ENCODE data around the gene TBX6.

The TBX6 gene

DNA sequence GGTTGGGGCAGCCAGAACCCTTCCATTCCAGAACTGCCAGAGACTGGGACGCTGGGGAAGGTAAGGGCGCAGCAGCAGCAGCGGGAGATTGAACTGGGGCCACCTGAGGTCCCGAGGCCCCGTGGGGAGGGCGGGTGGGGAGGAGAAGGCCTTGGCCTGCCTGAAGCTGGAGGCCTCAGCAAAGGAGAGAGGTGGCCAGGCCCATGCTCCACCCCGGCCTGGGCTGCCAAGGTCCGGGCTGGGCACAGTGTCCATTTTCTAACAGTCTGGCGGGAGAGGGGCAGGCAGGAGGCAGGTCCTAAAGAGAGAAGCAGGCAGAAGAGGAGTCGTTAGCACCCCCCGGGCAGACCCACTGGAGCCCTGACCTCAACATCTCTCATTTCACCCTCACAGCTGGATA is 22.7 kb upstream of the TBX6 start:
- FAIRE-seq (no peak), DNase-seq (ENCODE audit: extremely low spot score, insufficient read length, low read depth) (no peak)

DNA sequence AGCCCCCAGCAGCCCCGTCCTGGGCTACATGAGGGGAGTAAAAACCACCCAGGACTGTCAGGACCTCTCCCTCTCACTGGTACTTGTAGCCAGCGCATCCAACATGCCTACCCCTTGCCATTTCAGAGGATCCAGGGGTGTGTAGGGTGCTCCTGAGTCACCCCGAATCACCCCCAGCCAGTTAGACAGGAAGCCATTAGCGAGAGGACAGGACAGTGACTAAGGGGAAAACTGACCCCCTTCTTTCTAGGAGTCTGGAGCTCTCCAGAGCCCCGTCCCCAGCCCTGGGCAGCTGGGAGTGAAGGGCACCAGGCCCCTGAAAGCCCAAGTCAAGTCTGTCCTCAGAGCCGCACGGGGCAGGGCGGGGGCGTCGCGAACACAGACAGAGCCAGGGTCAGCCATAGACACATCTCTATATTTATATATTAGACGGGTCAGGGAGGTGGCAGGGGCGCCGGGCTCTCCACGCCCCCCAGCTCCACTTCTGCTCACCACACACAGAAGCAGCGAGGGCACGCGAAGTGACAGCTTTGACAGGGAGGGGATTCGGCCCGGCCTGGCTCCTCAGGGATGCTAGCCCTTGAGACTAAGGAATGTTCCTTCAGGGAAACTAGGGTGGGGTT is 22.1 kb upstream of the TBX6 start:
- DNase-seq (ENCODE audit: extremely low spot score, insufficient read length, low read depth) (no peak), FAIRE-seq (no peak)

DNA sequence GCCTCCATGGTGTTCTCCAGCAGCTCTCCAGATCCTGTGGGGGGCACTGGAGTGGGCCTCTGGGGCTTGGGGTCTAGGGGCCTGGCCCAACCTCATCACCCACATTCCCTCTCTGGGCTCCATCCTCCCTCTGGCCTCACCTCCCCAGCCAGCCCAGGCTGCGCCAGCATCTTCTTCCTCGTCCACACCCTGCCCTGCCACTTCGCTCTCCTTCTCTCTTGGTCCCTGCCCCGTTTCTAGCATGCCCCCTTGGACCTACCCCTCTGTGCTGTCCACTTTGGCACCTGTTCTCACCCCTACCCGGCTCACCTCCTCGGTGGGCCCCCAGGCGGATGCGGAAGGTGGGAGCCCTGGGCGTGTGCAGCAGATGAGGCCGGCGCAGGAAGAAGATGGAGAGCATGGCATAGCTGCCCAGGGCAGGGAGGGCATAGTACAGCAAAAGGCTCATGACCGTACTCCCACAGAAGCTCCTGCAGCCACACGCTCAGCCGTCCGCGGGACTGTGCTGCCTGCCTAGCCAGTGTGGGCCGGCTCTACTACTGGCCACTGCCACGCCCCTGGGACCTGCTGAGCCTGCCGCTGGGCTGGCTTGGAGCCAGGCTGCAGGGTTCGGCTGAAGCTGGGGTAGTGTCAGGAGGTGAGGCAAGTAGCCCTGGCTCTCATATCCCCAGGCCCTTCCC is 21.4 kb upstream of the TBX6 start, which contains the start of gene GDPD3:
Gene GDPD3, minus strand, starts transcription at position 507 of the 680 bp plus-strand sequence. Its CDS starts 59 bp downstream, at position 448.
- DNase-seq (ENCODE audit: extremely low spot score, insufficient read length, low read depth) = no peak

DNA sequence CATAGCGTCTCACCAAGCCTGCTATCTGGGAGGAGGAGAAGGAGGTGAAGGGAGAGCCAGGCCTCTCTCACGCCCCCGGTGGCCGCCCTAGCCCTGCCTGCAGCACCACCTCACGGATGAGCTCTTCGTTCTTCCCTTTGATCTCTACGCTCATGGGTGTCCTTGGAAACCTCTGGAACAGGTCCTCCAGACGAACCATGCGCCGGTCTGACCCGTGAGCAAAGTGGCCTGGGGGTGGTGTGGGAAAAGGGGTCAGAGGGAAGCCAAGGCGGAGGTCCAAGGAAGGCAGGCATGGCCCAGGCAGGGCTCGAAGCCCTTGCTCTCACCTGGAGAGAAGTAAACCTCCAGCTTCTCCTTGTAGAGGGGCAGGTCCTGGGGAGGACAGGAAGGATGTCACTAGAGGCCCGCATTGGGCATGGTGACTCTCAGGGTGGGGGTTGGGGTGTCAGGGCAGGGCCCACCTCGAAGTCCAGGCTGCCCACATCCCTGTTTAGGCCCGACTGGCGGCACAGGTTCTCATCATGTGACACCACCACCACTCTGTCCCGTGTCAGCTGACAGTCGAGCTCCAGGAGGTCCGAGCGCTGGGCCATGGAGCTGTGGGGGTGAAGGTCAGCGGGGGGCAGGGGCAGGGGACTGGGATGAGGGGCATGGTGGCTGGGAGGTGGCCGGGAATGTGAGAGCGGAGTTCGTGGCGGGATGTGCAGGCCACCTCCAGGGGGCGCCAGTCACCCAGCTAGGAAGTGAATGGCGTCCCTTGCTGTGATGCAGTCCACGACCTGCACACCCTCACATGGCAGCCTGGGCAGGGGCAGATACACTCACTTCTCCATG is 20.7 kb upstream of the TBX6 start:
- DNase-seq (ENCODE audit: extremely low spot score, insufficient read length, low read depth) = peak; percentile 72
- peak; percentile 57 for FAIRE-seq

More for the DNA sequence above, 21.4 kb upstream of the TBX6 start, which contains the start of gene GDPD3:
- no peak for FAIRE-seq

DNA sequence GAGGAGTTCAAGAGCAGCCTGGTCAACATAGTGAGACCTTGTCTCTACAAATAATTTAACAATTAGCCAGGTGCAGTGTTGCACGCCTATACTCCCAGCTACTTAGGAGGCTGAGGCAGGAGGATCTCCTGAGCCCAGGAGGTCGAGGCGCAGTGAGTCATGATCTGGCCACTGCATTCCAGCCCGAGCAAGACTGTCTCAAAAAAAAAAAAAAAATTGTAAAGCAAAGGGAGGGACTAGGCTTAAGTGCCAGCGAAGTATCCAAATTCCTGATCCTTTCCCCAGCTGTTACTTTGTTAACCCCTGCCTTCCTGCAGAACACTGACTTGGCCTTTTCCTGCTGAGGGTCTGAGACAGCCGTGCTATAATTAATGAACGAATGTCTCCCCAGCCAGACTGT is 18.9 kb upstream of the TBX6 start:
- no peak for FAIRE-seq

DNA sequence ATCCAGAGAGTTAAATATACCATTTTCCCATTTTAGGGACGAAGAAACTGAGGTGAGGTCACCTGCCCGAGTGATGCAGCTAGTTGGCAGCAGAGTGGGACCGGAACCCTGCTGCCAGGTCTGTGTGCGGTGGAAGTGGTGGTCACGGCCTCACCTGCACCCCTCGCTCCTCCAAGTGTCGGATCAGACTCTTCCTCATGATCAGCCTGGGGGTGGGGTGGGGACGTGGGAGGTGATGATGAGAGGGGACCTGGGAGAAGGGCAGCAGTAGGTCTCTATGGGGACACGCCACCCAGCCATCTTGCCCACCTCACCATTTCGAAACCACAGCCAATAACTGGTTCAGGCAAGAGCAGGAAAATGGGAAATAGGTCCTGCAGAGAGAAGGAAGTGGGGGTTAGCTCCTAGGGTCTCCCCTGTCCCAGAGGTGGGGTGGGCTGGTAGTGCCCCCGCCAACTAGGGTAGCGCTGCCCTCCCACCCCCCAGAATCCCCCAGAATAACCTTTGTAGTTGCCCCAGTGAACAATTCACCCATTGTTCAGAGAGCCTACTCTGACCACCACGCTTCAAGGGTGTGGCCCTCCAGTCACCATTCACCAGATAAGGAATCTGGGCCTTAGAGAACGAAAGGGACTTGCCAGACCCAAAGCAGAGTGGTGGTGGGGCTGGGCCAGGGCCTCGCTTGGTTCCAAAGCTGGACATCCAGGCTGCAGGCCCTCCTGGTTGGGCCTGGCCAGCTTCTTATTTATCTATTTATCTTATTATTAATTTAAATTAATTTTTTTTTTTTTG is 16.5 kb upstream of the TBX6 start:
- no peak for FAIRE-seq
- DNase-seq (ENCODE audit: extremely low spot score, insufficient read length, low read depth) = no peak

More for the DNA sequence above, 18.9 kb upstream of the TBX6 start:
- DNase-seq (ENCODE audit: extremely low spot score, insufficient read length, low read depth) = no peak

DNA sequence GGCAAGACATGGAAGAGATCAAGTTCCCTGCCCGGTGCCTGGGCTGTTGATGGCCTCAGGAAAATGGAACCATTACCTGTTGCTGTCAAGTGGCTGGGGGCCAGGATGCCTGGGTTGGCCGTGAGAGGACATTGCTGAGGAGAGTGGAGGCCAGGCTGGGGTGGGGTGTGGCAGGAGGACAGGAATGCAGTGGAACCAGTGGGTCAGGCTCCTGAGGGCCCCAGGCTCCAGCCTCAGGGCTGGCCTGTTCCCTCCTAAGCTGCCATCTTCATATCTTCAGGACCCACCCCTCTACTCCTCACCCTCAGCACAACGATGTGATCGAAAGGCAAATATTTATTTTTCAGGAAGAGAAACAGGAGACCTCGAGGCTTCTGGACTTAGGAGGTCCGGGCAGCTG is 12.8 kb upstream of the TBX6 start:
- FAIRE-seq = no peak

DNA sequence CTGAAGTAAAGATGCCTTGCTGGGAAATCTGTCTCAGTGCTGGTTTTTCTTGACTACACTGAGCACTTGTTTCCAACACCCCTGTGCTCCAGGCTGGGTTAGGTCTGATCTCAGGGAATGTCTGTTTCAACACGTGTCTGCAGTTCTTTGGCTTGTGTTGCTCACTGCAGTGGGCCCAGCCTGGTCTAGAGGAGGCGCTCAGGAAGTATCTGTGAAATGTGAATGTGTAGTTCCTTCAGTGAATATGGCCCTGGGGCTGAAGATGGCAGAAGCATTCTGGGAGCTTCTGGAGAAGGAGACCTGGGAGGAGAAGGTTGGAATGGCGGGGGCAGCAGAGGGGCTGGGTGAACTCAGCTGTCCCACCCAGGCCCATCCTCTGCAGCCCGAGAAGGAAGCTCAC is 12.4 kb upstream of the TBX6 start:
- FAIRE-seq (no peak), DNase-seq (ENCODE audit: extremely low spot score, insufficient read length, low read depth) (no peak)

More for the DNA sequence above, 12.8 kb upstream of the TBX6 start:
- no peak for DNase-seq (ENCODE audit: extremely low spot score, insufficient read length, low read depth)

DNA sequence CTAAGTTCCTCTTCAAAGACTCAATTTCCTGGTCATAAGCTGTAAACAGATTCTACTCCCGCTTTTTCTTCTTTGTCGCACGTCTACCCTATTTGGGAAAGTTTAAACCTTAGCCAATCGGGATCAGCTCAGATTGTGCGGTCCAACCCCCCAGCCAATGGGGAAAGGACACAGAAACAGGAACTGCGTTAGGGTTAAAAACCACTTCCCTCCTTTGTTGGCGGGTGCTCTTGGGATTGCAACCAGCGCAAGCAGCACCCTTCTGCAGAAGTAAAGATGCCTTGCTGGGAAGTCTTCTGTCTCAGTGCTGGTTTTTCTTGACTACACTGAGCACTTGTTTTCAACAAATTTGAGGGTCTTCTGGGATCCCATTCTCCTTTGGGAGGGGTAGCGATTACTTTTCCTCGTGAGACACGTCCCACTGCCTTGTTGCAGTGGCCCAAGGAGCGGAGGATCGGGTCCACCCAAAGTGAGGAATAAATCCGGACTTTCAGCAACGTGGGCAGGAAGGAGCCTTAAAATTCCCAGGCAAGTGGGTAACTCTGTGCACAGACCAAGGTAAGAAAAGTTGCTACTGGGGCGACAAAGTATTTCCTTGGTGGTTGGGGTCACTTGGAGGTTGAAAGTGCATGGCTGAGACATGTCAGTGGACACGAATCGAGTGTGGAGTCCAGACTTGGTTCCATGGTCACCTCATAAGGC is 5.3 kb upstream of the TBX6 start:
- FAIRE-seq = no peak

DNA sequence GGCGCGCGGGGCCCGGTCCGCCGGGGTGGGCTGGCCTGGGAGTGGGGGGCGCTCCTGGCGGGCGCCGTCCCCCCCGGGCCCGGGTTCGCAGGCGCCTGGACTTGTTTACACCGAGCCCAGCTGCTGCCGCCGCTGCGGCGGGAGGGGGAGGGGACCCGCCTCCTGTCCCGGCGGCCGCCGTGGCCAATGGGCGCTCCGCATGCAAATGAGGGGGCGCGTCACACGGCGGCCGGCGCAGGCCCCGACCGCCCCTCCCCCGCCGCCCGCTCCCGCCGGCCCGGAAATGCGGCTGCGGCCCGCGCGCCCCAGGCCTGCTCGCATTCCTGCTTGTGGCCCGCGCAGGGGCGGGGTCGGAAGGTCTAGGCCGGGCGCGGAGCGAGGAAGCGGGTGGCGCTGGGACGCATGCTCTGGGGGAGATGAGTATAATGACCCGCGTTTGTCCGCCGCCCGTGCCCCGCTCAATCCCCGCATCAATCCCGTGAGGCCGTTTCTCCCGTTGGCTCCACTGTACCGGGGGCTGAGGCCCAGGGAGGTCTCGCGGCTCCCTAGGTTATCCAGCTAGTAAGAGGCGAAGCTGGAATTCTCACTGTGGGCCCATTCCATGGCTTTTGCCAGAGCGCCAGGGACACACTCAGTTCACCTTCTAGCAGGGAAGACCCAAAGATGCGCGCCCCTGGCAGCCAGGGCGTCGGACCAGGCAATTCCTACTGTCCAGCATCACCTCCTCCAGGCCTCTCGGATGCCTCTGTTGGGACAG is 4.6 kb upstream of the TBX6 start, which contains the start of gene YPEL3:
Gene YPEL3, minus strand, starts transcription at position 109 of the 757 bp plus-strand sequence. CDS start 731 bp downstream, outside the sequence.
- FAIRE-seq (no peak), DNase-seq (ENCODE audit: extremely low spot score, insufficient read length, low read depth) (peak; percentile 94)

More for the DNA sequence above, 5.3 kb upstream of the TBX6 start:
- no peak for DNase-seq (ENCODE audit: extremely low spot score, insufficient read length, low read depth)

DNA sequence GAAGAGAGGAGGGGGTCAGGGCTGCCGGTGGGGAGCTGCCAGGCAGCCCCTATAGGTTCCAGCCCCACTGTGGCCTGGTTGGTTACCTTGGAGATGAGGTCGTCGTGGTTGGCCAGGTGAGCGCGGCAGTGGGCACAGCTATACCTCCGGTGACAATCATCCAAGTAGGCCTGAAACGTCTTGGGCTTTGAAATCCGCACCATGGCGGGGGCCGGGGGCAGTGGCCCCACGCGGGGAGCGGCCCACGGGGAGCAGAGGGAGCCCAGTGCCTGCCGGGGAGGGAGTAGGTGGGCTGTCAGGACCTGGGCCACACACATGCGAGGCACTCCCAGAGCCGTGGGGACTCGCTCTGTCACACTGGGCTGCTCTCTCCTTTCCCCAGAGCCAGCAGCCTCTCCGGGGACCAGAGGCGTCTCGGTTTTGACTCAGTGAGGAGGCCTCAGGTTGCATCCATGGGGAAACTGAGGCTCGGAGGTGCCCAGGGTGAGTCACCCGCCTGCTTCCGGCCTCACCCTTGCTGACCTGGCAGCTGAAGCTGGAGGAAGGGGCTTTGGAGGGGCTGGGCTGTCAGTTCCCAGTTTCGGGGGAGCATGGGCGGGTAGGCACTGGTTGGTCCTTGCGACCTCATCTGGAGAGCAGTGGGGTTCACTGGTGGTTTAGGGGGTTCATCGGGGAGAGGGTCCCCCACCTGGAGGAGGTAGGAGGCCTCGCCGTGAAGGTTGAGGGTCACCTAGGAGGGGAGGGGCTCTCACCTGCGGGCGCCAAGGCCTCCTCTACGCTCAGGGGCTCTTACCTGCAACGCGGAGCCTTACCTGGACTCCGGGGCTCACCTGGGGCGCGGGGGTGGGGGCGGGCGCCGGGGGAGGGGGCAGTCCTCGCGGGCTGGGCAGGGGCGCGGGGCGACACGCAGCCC is 3.7 kb upstream of the TBX6 start:
- DNase-seq (ENCODE audit: extremely low spot score, insufficient read length, low read depth) (no peak), FAIRE-seq (no peak)

DNA sequence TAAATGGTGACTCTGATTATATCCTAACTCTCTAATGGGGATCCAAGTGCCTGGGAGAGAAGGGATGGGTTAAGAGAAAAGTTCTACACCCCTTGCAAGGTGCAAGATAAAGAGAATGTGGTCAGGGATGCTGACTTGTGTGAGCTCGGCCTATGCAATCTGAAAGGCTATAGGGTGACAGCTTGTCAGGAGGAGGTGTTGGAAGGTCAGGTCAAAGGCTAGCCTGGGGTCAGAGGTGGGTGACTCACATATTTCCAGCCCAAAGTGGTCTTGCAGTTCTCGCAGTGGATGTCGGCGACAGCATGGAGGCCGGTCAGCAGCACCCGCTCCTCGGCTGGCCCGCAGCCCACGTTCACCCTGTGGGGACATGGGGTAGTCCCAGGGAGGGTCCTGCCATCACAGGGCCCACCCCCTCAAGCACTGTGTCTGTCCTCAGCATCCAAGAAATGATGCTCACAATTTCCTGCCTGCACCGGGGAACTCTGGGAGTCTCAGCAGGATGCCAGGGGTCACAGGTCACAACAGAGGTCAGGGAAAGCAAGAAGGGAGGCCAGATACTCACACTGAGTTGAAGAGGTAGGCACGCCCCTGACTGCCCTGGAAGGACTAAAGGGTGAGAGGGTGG is 2.9 kb upstream of the TBX6 start:
- DNase-seq (ENCODE audit: extremely low spot score, insufficient read length, low read depth) = no peak
- FAIRE-seq = no peak

DNA sequence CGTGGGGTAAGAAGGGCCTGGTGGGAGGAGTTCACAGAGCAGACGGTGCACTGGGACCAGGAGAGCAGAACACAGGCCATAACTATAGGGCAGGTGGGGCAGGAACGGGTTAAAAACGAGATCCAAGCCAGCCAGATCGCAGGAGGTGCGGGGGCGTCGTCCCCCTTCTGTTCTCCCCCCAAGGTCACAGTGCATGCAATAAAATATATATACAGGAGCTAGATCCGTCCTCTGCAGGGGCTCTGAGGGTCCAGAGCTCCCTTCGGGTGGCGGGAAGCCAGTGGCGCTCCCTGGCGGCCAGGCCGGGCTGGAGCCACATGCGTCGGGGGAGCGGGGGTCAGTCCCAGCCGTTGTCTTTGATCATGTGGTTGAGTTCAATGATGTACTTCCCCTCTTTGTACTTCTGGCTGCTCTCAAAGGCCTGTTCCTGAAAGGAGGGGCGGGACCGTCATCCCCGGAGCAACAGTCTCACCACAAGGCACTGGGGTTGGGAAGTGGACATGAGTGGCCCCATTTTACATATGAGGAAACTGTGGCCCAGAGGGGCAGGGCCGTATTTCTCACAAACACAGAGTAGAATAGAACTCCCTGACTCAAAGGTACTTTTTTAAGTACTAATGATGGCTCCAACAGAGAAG is 768 bp upstream of the TBX6 start:
- DNase-seq (ENCODE audit: extremely low spot score, insufficient read length, low read depth) (peak; percentile 85), FAIRE-seq (peak; percentile 97)

DNA sequence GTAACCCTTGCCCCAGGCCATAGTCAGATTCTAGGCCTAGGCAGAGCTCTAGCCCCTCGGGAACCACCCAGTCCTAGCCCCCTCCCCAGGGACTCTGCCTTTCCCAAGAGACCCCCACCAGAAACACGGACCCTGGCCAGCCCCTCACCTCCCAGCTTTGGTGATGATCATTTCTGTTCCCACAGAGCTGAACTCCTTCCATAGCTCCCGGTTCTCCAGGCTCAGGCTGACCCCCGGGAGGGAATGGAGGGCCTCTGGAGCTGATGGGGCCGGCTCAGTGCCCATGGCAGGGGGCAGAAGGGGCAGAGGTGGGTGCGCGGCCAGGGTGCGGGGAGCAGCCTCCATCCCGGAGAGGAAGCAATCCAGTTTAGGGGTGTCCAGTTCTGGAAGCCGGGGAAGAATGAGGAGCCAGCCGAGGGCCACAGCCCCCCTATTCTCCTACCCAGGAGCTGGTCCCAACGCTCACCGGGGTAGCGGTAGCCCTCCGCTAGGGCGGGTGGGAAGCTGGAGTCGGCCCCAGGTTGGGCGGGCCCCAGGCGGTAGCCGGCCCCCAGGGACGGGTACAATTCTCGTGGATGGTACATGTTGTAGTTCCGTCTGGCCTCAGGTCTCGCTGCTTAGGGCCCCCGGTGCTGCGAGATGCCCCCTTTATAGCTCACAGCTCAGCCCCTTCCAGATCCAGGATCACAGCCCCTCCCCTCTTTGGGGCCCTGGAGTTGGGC is 953 bp downstream of the TBX6 start:
- FAIRE-seq (no peak), DNase-seq (ENCODE audit: extremely low spot score, insufficient read length, low read depth) (no peak)

DNA sequence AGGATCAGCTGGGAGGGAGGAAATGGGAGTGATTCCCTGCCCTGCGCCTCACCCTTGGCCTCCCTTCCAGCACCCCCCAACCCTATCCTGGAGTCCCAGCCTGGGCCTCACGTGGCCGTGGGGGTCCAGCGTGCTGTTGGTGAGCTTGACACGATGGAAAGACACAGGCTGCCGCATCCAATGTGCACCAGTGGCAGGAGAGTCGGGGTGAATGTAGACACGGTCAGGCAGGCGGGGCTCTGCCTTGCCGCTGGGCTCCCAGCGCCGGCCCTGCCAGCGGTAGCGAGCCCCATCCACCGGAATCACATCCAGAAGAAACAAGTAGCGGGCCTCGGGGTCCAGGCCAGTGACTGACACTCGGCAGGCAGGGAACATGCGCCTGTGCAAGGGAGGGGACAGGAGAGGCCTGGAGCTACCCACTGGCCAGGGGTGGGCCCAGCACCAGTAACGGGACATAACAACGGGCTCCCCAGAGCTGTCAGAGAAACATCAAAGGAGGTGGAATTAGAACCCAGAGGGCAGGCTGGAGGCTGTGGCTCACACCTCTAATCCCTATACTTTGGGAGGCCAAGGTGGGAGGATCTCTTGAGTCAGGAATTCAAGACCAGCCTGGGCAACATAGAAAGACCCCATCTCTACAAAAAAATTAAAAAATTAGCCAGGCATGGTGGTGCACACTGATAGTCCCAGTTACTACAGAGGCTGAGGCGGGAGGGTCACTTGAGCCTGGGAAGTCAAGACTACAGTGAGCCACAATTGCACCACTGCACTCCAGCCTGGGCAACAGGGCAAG is 2.7 kb downstream of the TBX6 start:
- no peak for FAIRE-seq
- no peak for DNase-seq (ENCODE audit: extremely low spot score, insufficient read length, low read depth)
